ENCODE results near the gene XYLT1.

DNA sequence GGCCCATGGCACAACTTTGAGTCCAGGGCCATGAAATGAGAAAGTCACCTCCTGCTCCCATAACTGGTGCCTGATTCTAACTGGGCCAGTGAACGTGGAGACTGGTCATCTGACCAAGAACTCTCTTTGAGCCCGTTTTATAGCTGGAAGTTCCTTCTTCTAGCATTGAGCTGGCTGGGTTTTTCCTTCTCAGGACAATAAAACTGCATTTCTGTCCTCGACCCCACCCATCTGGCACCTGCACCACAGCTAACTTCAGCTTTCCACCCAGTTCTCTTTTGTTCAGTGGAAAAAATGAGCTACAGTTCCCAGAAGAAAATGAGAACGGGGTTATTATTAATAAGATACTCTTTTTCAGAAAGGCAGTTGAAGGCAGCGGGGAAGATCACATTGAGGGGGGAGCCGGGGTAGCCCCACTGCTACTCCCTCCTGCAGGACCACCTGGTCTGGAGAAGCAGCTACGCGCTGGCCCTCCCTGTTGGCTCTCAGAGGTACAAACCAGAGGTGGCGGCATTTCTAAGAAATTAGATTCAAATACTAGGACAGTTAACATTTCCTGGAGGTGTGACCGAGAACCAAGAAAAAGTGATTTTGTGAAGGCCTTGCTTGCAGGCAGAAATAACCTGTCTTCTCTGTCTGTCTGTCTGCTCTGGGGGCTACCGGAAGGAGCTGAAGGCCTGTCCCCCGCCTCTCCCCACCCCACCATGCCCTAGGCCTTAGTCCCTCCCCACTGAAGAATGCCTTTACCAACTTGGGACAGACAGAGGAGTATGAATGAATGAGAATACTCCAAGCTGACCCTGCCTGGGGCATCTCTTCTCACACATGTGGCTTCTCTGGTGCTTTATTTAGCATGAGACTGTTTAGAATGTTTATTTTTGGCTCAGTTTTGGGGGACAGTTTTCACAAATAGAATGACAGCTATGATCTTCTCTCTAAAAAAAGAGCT lies 123.9 kb downstream of the XYLT1 start:
- TF ChIP-seq TAF1 (IDR thresholded peaks at IDR 0.05; ENCODE audit: low read depth) = no peak
- TF ChIP-seq, protein P1, sequence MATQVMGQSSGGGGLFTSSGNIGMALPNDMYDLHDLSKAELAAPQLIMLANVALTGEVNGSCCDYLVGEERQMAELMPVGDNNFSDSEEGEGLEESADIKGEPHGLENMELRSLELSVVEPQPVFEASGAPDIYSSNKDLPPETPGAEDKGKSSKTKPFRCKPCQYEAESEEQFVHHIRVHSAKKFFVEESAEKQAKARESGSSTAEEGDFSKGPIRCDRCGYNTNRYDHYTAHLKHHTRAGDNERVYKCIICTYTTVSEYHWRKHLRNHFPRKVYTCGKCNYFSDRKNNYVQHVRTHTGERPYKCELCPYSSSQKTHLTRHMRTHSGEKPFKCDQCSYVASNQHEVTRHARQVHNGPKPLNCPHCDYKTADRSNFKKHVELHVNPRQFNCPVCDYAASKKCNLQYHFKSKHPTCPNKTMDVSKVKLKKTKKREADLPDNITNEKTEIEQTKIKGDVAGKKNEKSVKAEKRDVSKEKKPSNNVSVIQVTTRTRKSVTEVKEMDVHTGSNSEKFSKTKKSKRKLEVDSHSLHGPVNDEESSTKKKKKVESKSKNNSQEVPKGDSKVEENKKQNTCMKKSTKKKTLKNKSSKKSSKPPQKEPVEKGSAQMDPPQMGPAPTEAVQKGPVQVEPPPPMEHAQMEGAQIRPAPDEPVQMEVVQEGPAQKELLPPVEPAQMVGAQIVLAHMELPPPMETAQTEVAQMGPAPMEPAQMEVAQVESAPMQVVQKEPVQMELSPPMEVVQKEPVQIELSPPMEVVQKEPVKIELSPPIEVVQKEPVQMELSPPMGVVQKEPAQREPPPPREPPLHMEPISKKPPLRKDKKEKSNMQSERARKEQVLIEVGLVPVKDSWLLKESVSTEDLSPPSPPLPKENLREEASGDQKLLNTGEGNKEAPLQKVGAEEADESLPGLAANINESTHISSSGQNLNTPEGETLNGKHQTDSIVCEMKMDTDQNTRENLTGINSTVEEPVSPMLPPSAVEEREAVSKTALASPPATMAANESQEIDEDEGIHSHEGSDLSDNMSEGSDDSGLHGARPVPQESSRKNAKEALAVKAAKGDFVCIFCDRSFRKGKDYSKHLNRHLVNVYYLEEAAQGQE (IDR thresholded peaks at IDR 0.05; ENCODE audit: borderline replicate concordance) = no peak
- TF ChIP-seq, protein P2, sequence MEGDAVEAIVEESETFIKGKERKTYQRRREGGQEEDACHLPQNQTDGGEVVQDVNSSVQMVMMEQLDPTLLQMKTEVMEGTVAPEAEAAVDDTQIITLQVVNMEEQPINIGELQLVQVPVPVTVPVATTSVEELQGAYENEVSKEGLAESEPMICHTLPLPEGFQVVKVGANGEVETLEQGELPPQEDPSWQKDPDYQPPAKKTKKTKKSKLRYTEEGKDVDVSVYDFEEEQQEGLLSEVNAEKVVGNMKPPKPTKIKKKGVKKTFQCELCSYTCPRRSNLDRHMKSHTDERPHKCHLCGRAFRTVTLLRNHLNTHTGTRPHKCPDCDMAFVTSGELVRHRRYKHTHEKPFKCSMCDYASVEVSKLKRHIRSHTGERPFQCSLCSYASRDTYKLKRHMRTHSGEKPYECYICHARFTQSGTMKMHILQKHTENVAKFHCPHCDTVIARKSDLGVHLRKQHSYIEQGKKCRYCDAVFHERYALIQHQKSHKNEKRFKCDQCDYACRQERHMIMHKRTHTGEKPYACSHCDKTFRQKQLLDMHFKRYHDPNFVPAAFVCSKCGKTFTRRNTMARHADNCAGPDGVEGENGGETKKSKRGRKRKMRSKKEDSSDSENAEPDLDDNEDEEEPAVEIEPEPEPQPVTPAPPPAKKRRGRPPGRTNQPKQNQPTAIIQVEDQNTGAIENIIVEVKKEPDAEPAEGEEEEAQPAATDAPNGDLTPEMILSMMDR (IDR thresholded peaks at IDR 0.05; ENCODE audit: poor library complexity, severe bottlenecking) = no peak
- TF ChIP-seq EZH2 (IDR thresholded peaks at IDR 0.05; ENCODE audit: borderline replicate concordance, insufficient read depth, low read length, poor library complexity, severe bottlenecking) = no peak
- TF ChIP-seq SMC3 (conservative IDR thresholded peaks at IDR 0.05; ENCODE audit: poor library complexity) = no peak
- TF ChIP-seq MXI1 (conservative IDR thresholded peaks at IDR 0.05; ENCODE audit: poor library complexity, severe bottlenecking) = no peak
- no peak for TF ChIP-seq POLR2AphosphoS5 (IDR thresholded peaks at IDR 0.05)
